DMS 273 treated with DMSO at 0.1 percent for 48 hours (cell line): ENCODE data around the gene ZNF689.
"Not testable (repeated sequence)": the region's sequence is repeated elsewhere in the genome, so short reads cannot be mapped to it uniquely, and the experiment has no call there.

Source experiments
- DNase-seq: peaks from one replicate; lab custom pipeline; 2025; lab: John Stamatoyannopoulos, UW

The ZNF689 gene

GRCh38 chr16:30600215-30600614 lies 10.0 kb downstream of the ZNF689 start:
- DNase-seq: no peak

- no peak for DNase-seq
Measured at GRCh38 chr16:30592871-30593270, 17.3 kb downstream of the ZNF689 start.

GRCh38 chr16:30590869-30591268 lies 19.3 kb downstream of the ZNF689 start:
- DNase-seq: not testable (repeated sequence)

GRCh38 chr16:30589582-30589981 lies 20.6 kb downstream of the ZNF689 start:
- DNase-seq: not testable (repeated sequence)

GRCh38 chr16:30588651-30589050 lies 21.5 kb downstream of the ZNF689 start:
- no peak for DNase-seq

- DNase-seq: peak; percentile 96
Measured at GRCh38 chr16:30585400-30586191, 24.6 kb downstream of the ZNF689 start, which contains the start of gene ZNF785. TSS of gene ZNF785 (minus strand) at chr16:30585697. CDS start at chr16:30585611, 86 bp downstream.

GRCh38 chr16:30585022-30585399 lies 25.2 kb downstream of the ZNF689 start:
- no peak for DNase-seq

- DNase-seq: no peak
Measured at GRCh38 chr16:30582611-30583340, 27.4 kb downstream of the ZNF689 start.

GRCh38 chr16:30581457-30581856 lies 28.7 kb downstream of the ZNF689 start:
- DNase-seq: no peak

GRCh38 chr16:30574678-30575077 lies 35.5 kb downstream of the ZNF689 start:
- DNase-seq: no peak

GRCh38 chr16:30571445-30572322 lies 38.5 kb downstream of the ZNF689 start, which contains the start of gene ZNF688:
TSS of gene ZNF688 (minus strand) at chr16:30571714. CDS start at chr16:30571629, 85 bp downstream.
- DNase-seq: peak; percentile 94

GRCh38 chr16:30570636-30571444 lies 39.3 kb downstream of the ZNF689 start:
- DNase-seq: no peak

- DNase-seq: no peak
Measured at GRCh38 chr16:30569746-30570635, 40.2 kb downstream of the ZNF689 start.

- DNase-seq: no peak
Measured at GRCh38 chr16:30569281-30569680, 40.9 kb downstream of the ZNF689 start.

- no peak for DNase-seq
Measured at GRCh38 chr16:30567991-30568638, 42.1 kb downstream of the ZNF689 start.

GRCh38 chr16:30567160-30567990 lies 42.8 kb downstream of the ZNF689 start:
- DNase-seq: no peak

GRCh38 chr16:30566531-30566930 lies 43.7 kb downstream of the ZNF689 start:
- DNase-seq: no peak

- no peak for DNase-seq
Measured at GRCh38 chr16:30565984-30566383, 44.2 kb downstream of the ZNF689 start.

- DNase-seq: no peak
Measured at GRCh38 chr16:30565526-30565925, 44.7 kb downstream of the ZNF689 start.
